Mesodermal cell (in vitro differentiated cells): ENCODE data around the gene ATG4A.

Experiments
- H3K27ac ChIP-seq: 2 replicates; pipeline ENCODE4 v1.7.0; 2013; ENCODE audit warnings: mild to moderate bottlenecking, low read depth, low read length, moderate library complexity; ENCODE audit not compliant: severe bottlenecking
- H3K36me3 ChIP-seq: 2 replicates; pipeline ENCODE4 v1.7.1; 2013; ENCODE audit warnings: mild to moderate bottlenecking, low read length, moderate library complexity; ENCODE audit not compliant: control insufficient read depth, insufficient read depth
- H3K4me1 ChIP-seq: one replicate; pipeline ENCODE4 v1.7.1; 2013; ENCODE audit warnings: mild to moderate bottlenecking, low read length; ENCODE audit not compliant: insufficient read depth, control insufficient read depth, poor library complexity, severe bottlenecking
- H3K4me3 ChIP-seq: 2 replicates; pipeline ENCODE4 v1.7.0; 2013; ENCODE audit warnings: low read length, control low read depth, mild to moderate bottlenecking; ENCODE audit not compliant: insufficient read depth, poor library complexity, severe bottlenecking; ENCODE audit errors: extremely low read depth
- H3K9me3 ChIP-seq: 2 replicates; pipeline ENCODE4 v1.7.1; 2013; ENCODE audit warnings: mild to moderate bottlenecking, low read length, moderate library complexity; ENCODE audit not compliant: control insufficient read depth
- WGBS, 2 experiments: methylation state at CpG; one replicate each; pipeline ENCODE4 v1.1.5; 2013; ENCODE audit warnings: missing lambda C conversion rate in 2 of 2; ENCODE audit not compliant: insufficient coverage in 2 of 2; 5-methylcytosine and 5-hydroxymethylcytosine counted together

The ATG4A gene

DNA sequence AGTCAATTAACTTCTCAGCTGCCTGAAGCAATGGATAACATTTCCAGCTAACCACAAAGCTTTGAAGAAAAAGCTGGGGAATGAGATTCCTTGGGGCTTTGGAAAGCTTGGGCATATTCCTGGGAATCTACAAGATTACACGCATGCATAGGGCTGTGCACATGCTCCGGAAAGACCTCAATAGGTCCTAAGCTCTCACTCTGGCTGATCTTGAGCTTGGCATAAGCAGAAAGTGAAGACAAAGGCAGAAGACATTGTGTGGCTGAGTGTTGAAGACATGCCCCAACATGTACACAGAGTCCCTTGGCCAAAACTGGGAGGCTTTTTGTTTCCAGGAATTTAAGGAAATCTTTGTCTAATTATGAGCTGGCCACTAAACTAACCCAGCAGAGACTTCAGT, 31.2 kb downstream of the ATG4A start:
- H3K4me3 ChIP-seq = no peak overlapping the region
- peak overlapping the region; percentile 66 for H3K27ac ChIP-seq
- no peaks in the 10 kb centered on the region for H3K9me3 ChIP-seq
- peaks cover 21% of the 10 kb centered on the region for H3K4me1 ChIP-seq
- WGBS, 2 experiments = 83 to 85% methylated on average over 1 to 2 of the region's 2 CpGs
- H3K36me3 ChIP-seq = no peaks in the 10 kb centered on the region

DNA sequence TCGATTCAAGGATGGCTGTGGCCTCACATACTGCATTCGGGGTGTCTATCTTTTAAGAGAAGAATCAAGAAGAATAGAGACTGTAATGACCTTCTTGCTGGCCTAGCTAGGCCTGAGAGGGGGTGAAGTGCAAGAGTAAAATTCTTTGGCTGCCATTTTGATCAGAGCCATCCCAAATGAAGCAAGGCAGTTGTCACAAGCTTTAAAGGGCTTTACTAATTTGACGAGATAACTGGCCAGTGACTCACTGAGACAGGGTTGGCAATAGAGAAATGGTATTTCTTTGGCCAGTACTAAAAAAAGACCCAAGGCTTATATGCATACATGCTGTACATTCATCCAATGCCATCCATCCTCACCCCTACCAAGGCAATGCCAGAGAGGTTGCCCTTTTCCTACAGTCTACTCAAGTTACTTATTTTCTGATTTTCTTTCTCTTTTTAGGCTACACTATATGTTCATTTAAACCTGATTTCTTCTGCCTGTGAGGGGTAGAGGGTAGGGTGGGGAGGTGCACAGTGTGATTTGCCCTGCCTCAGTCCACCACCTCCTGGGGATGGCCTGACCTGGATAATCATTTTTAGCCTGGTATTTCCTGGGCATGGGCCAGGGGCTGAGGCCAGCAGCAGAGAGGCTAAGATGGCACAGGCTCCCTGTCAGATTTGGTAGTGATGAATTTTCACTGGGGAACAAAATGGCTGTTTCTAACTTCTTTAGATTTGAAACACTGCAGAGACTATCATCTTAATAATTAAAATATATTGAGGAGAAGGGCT, 32.2 kb downstream of the ATG4A start:
- Histone ChIP-seq H3K4me1 (peaks cover 21% of the 10 kb centered on the region), H3K27ac (no peak overlapping the region), H3K4me3 (no peak overlapping the region), H3K36me3 (peaks cover 4% of the 10 kb centered on the region), H3K9me3 (no peaks in the 10 kb centered on the region)
- WGBS, 2 experiments = 100% methylated on average over 1 of the region's 3 CpGs; no CpG with 5 or more reads in 1 of the 2 experiments

- WGBS, 2 experiments = no CpG with 5 or more reads among the region's 2 CpGs
- Histone ChIP-seq H3K9me3 (no peaks in the 10 kb centered on the region), H3K4me3 (no peak overlapping the region), H3K36me3 (peaks cover 4% of the 10 kb centered on the region), H3K27ac (peak overlapping the region; percentile 29), H3K4me1 (peaks cover 15% of the 10 kb centered on the region)
Observed at GRCh38 chrX:108126661-108127060, 35.1 kb downstream of the ATG4A start.

DNA sequence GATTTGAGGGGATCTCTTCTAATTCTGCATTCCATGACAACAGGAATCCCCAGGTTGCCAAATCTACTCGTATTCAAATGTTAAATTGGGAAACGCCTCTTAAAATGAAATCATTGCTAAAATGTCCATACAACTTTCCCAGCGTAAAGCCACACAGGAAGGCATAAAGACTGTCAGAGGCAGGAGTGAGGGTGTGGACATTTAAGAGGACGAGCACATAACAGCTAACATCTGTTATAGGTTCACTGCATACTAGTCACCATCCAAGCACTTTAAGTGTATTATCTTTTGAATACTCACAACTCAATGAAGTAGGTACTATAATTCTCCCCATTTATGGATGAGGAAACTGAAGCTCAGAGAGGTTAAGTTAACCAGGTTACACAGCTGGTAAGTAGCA, 35.6 kb downstream of the ATG4A start:
- no peaks in the 10 kb centered on the region for H3K9me3 ChIP-seq
- peaks cover 4% of the 10 kb centered on the region for H3K36me3 ChIP-seq
- no peak overlapping the region for H3K27ac ChIP-seq
- no CpG with 5 or more reads among the region's 4 CpGs for WGBS, 2 experiments
- peaks cover 17% of the 10 kb centered on the region for H3K4me1 ChIP-seq
- H3K4me3 ChIP-seq = no peak overlapping the region

DNA sequence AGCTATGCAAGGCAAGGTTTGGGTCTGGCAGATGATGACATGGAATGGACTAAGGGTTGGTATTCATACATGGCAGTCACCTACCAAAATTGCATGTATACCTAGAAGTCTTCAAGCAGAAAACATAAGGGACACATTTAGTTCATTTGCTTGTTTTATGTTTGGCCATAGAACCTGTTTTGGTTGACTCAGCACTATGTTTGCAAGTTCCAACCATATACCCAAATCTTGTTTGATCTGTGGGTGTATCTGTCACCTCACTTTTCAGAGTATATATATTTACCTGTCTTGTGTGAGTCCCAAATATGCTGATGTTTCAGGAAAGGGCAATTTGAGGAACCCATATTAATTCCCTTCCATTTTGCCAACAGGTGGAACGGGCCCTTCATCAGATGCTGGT, 39.3 kb downstream of the ATG4A start:
- Histone ChIP-seq H3K27ac (peak overlapping the region; percentile 69), H3K36me3 (peaks cover 4% of the 10 kb centered on the region), H3K4me3 (no peak overlapping the region), H3K9me3 (no peaks in the 10 kb centered on the region), H3K4me1 (peaks cover 9% of the 10 kb centered on the region)
- no CpG with 5 or more reads among the region's 1 CpG for WGBS, 2 experiments

DNA sequence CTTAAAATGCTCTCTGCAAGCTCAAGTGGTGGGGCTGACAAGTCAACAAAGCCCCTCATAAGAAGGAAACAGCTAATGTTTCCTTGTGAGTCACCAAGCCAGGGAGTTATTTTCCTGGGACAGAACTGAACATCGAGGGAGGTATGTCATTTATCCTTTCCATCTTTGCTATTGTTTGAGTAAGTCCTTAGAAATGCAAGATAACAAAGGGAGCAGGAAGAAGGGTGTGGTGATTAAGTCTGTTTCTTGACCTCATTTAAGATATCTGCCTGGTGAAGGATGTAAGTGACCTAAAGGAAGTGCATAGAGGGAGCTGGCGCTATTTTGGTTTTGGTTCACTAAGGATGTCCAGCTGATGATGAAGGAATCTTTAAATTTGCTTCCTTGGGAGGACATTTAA, 39.9 kb downstream of the ATG4A start:
- Histone ChIP-seq H3K27ac (peak overlapping the region; percentile 69), H3K4me3 (no peak overlapping the region), H3K36me3 (peaks cover 4% of the 10 kb centered on the region), H3K9me3 (no peaks in the 10 kb centered on the region), H3K4me1 (peaks cover 9% of the 10 kb centered on the region)
- WGBS, 2 experiments = 14 to 40% methylated on average over 1 of the region's 2 CpGs

GRCh38 chrX:108132034-108132433, 40.5 kb downstream of the ATG4A start:
- H3K4me1 ChIP-seq = peaks cover 6% of the 10 kb centered on the region
- no peaks in the 10 kb centered on the region for H3K9me3 ChIP-seq
- 95 to 96% methylated on average over 3 to 4 of the region's 8 CpGs for WGBS, 2 experiments
- no peak overlapping the region for H3K27ac ChIP-seq
- no peak overlapping the region for H3K4me3 ChIP-seq
- H3K36me3 ChIP-seq = peaks cover 4% of the 10 kb centered on the region

- H3K4me1 ChIP-seq = peaks cover 6% of the 10 kb centered on the region
- no peak overlapping the region for H3K27ac ChIP-seq
- H3K36me3 ChIP-seq = peaks cover 4% of the 10 kb centered on the region
- no peaks in the 10 kb centered on the region for H3K9me3 ChIP-seq
- WGBS, 2 experiments = 89% methylated on average over 1 of the region's 2 CpGs; no CpG with 5 or more reads in 1 of the 2 experiments
- H3K4me3 ChIP-seq = no peak overlapping the region
Observed at GRCh38 chrX:108132876-108133275, 41.3 kb downstream of the ATG4A start.

- Histone ChIP-seq H3K4me1 (peaks cover 6% of the 10 kb centered on the region), H3K36me3 (peaks cover 4% of the 10 kb centered on the region), H3K27ac (no peak overlapping the region), H3K9me3 (no peaks in the 10 kb centered on the region), H3K4me3 (no peak overlapping the region)
- WGBS, 2 experiments = no CpG with 5 or more reads among the region's 1 CpG
Observed at GRCh38 chrX:108134724-108135123, 43.1 kb downstream of the ATG4A start.

- WGBS, 2 experiments = 60 to 83% methylated on average over 1 of the region's 7 CpGs
- H3K27ac ChIP-seq = no peak overlapping the region
- no peaks in the 10 kb centered on the region for H3K9me3 ChIP-seq
- H3K36me3 ChIP-seq = peaks cover 9% of the 10 kb centered on the region
- H3K4me1 ChIP-seq = no peaks in the 10 kb centered on the region
- H3K4me3 ChIP-seq = no peak overlapping the region
Observed at GRCh38 chrX:108138814-108139702, 47.5 kb downstream of the ATG4A start.

GRCh38 chrX:108148524-108148923, 56.9 kb downstream of the ATG4A start:
- Histone ChIP-seq H3K9me3 (no peaks in the 10 kb centered on the region), H3K4me1 (no peaks in the 10 kb centered on the region), H3K4me3 (no peak overlapping the region), H3K36me3 (no peaks in the 10 kb centered on the region), H3K27ac (no peak overlapping the region)
